ENCODE results near the gene MAP3K14.
"Not testable (repeated sequence)": the region's sequence is repeated elsewhere in the genome, so short reads cannot be mapped to it uniquely, and the experiment has no call there.

The MAP3K14 gene

GRCh38 chr17:45316434-45317110, at the start of gene MAP3K14:
MAP3K14 (minus strand) TSS chr17:45317020; CDS start chr17:45290745, 26,275 bp downstream.
- peak; percentile 67 for DNase-seq

GRCh38 chr17:45366049-45366448, 49.2 kb upstream of the MAP3K14 start:
- DNase-seq = no peak

- no peak for DNase-seq
These were observed 47.9 kb upstream of the MAP3K14 start for GRCh38 chr17:45364531-45365390.

GRCh38 chr17:45363498-45363897, 46.7 kb upstream of the MAP3K14 start:
- DNase-seq = no peak

GRCh38 chr17:45361976-45362375, 45.2 kb upstream of the MAP3K14 start:
- no peak for DNase-seq

- DNase-seq = no peak
These were observed 44.6 kb upstream of the MAP3K14 start for GRCh38 chr17:45361451-45361850.

GRCh38 chr17:45357364-45357997, 40.7 kb upstream of the MAP3K14 start:
- peak; percentile 12 for DNase-seq

- no peak for DNase-seq
These were observed 38.3 kb upstream of the MAP3K14 start for GRCh38 chr17:45355087-45355486.

GRCh38 chr17:45353043-45353442, 36.2 kb upstream of the MAP3K14 start:
- DNase-seq = peak; percentile 63

GRCh38 chr17:45351831-45352230, 35.0 kb upstream of the MAP3K14 start:
- no peak for DNase-seq

- DNase-seq = no peak
These were observed 30.6 kb upstream of the MAP3K14 start for GRCh38 chr17:45347444-45347843.

- no peak for DNase-seq
These were observed 29.6 kb upstream of the MAP3K14 start for GRCh38 chr17:45346216-45347015.

- no peak for DNase-seq
These were observed 28.9 kb upstream of the MAP3K14 start for GRCh38 chr17:45345554-45346215.

- no peak for DNase-seq
These were observed 28.4 kb upstream of the MAP3K14 start for GRCh38 chr17:45345246-45345553.

GRCh38 chr17:45343967-45344664, 27.3 kb upstream of the MAP3K14 start:
- not testable (repeated sequence) for DNase-seq

- no peak for DNase-seq
These were observed 26.2 kb upstream of the MAP3K14 start for GRCh38 chr17:45342871-45343526.

- DNase-seq = no peak
These were observed 25.5 kb upstream of the MAP3K14 start for GRCh38 chr17:45342306-45342705.

- no peak for DNase-seq
These were observed 24.8 kb upstream of the MAP3K14 start for GRCh38 chr17:45341533-45342158.

- DNase-seq = no peak
These were observed 23.1 kb upstream of the MAP3K14 start for GRCh38 chr17:45339646-45340605.

All from activated CD4-positive, alpha-beta T cell treated with anti-CD3 and anti-CD28 coated beads, Interleukin-10, Interleukin-2, amounts not matched to agents 100 ng/mL and 50 ng/mL, durations not matched to agents 16 hours and 8 hours (primary cell).